NCI-H128 (cell line): ENCODE measurements around the gene YY1AP1.
A peak's percentile ranks its signal among the peaks of the same experiment; 100 is the strongest.
"Not testable (repeated sequence)": the region's sequence is repeated elsewhere in the genome, so short reads cannot be mapped to it uniquely, and the experiment has no call there.

ENCODE experiments used
- DNase-seq: peaks from one replicate; lab custom pipeline; 2025; ENCODE audit not compliant: unreplicated experiment; lab: John Stamatoyannopoulos, UW

YY1AP1 gene

DNA sequence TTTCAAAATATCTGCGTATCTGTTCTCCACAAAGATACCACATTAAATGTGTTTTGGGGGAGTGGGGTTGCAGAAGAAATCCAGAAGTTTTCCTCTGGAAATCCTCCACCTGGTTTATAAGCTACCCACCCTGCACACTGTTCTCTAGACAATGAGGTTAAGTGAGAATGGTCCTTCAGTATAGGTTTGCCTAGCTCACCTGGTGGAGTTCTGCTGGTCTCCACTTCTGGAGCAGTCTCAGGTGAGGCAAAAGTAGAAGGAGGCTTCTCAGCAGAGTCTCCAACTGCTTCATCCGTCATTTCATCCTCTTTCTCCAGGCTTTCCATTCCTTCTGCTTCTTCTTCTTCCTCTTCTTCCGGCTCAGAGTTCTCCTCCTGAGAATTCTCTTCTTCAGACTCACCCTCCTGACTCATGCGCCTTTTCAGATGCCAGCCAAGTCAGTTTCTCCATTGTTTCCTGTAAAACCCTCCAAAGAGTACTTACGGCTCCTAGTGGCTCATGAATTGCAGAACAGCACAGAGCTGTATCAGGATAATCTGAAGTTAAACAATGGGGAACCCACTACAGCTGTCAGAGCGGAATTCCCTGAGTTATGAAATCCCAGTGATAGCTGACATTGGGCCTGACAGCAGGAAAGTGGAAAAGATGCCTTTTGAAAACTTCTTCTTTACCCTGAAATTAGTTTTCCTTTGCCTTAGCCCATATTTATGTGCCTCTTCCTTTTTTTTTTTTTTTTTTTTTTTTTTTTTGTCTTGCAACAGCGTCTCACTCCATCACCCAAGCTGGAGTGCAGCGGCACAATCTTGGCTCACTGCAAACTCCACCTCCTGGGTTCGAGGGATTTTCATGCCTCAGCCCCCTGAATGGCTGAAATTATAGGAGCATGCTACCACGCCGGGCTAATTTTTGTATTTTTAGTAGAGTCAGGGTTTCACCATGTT lies 40.1 kb downstream of the YY1AP1 start:
- DNase-seq, result no peak

DNA sequence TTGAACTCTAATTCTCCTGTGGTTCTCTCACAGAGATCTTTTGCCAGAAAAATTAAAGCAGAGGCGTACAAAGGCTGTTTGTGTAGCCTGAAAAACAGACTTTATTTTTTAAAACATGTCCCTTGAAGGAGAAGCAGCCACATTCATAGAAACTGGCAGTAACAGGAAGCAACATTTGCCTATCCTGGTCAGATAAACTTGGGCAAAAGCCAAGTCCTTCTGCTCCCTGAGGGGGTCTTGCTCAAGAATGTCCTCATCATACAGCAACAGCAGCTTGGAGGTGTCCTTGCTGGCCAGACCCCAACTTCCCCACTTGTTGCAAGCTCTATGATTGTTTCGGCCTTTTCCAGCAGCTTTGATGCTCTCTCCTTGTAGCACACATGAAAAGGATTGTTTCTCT lies 42.3 kb downstream of the YY1AP1 start:
- no peak for DNase-seq

DNA sequence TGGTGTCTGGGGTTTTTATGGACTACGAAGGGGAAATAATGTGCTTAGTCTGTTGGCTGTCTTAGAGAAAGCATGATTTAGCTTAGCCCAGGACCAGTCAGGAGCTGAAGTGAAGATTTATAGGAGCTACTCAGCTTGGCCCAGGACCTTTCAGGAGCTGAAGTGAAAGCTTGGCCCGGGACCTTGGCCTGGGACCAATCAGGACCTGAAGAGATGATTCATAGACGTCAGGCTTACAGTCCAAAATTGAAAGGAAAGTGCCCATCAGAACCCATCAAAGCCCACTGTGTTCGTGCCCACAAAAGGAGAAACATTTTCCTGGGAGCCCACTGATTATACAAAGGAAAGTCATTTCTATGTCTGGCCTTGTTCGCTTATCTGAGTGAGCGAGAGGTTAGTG lies 42.9 kb downstream of the YY1AP1 start:
- DNase-seq, result no peak

DNA sequence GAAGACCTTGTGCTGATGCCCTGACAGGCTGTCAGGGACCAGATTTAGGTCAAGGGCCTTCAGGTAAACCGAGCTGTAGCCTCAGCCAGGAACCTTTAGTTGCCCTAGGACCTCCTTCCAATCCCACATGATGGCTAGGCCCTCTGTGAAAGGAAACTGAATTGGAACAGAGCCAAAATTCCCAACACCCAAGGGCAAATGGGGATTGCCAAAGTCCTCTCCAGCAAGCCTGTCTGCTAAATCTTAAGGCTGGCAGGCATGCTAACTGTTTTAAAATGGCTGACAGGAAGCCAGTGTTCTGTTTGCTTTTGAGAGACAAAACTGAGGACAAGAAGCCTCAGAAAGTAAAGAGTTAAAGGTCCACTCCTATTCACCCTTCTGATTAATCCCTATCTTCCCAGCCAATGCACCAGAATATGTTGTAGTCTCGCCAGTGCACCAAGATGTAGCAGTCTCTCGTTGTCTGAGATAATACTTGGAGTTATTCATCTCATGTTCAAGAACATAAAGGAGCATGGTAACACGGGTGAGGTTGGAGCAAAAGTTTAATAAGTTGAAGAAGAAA lies 43.5 kb downstream of the YY1AP1 start:
- no peak for DNase-seq

DNA sequence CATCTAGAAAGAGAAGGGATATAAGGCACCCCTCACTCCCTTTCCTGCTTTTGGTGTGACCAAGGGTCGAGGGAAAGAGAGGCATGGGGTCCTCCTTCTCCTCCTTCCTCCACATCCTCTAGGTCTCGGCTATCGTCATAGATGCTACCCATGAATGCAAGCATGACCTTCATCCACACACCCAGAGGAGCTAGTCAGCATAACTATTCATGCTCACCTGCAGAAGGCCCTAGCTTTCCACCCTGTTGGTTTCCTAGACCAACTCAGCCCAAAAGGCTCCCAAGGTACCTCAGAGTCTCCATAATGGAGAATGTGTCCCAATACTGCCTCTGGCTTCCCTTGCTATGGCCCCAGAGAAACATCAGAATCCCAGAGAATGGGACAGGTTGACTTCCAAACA lies 45.3 kb downstream of the YY1AP1 start:
- no peak for DNase-seq

DNA sequence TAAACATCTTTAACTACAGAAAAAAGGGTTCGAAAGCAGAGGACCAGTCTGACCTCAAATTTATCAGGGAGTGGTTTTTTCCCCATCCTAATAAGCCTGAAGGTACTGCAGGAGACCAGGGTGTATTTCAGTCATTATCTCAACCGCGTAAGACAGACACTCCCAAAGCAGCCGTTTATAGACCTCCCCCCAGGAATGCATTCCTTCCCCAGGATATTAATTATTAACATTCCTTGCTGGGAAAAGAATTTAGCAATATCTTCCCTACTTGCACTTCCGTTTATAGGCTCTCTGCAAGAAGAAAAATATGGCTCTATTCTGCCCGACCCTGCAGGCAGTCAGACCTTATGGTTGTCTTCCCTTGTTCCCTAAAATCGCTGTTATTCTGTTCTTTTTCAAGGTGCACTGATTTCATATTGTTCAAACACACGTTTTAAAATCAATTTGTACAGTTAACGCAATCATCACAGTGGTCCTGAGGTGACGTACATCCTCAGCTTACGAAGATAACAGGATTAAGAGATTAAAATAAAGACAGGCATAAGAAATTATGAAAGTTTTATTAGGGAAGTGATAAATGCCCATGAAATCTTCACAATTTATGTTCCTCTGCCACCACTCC lies 45.9 kb downstream of the YY1AP1 start:
- not testable (repeated sequence) for DNase-seq

DNA sequence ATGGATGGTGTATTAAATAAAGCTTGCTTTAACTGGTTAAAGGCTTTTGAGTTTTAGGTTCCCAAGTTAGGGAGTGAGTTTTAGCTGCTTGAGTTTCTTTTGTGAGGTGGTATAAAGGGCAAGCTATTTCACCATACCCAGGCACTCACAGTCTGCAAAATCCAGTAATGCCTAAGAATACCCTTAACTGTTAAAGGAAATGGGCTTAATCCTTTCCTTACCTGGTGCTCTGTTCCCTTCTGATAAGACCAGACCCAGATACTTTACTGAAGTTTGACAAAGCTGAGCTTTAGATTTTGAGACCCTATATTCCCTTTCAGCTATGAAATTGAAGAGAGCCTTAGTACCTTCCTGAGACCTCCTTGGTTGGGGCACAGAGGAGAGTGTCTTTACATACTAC lies 48.2 kb downstream of the YY1AP1 start:
- no peak for DNase-seq

DNA sequence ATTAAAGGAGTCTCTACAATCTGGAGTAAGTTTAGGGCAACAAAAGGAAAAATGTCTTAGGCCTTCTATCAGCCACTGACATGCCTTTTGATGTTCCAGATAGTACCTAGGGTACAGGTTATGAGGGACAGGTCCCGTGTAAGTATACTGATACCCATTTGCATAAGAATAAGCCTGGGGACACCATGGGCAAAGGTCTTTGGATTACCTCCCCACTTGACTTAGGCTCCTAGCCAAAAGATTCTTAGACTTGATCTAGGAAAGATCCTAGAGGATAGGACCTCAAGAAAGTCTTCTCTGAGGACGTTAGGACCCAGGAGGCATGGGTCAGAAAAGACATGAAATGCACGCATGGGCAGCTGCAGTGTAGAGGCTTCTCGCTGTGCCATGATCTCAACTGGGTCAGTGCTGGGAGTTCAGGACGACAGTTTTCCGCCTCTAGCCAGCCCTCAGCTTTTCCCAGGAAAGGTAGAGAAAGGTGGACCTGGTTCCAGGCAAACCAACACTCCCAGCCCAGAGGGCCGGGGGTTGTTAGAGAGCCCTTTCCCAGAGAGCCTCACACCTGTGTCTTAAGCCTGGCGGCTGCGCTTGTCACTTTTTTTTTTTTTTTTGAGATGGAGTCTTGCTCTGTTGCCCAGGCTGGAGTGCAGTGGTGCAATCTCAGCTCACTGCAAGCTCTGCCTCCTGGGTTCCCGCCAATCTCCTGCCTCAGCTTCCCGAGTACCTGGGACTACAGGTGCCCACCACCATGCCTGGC lies 52.0 kb downstream of the YY1AP1 start:
- no peak for DNase-seq

DNA sequence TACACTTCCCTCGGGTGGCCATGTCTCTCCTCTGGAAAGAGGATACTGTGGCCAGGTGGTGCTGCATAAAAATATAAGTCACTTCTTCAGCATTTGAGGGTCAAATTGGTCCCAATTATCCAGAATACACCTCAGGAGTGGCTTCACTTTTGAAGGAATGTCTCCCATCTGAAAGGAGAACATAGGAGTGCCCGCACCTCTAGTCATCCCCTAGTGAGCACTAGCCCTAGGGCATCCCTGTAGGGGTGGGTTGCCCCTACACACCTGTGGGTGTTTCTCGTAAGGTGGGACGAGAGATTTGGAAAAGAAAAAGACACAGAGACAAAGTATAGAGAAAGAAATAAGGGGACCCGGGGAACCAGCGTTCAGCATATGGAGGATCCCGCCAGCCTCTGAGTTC lies 62.1 kb downstream of the YY1AP1 start:
- DNase-seq, result not testable (repeated sequence)

DNA sequence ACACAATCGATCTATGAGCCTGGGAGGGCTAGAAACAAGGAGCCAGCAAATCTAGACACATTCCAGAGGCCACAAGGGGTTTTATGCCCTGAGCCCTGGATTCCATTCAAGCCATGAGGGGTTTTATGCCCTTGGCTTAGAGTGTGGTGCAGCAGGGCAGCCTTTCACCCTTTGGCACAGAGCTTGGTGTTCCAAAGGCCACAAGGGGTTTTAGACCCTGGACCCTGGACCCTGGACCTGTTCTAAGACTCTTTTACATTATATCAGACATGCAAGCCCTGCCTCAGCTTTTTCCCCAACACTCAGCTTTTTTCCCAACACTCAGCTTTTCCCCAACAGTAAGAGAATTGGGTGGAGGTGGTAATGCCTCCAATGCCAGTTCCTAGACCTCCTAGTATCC lies 65.2 kb downstream of the YY1AP1 start:
- DNase-seq, result no peak

DNA sequence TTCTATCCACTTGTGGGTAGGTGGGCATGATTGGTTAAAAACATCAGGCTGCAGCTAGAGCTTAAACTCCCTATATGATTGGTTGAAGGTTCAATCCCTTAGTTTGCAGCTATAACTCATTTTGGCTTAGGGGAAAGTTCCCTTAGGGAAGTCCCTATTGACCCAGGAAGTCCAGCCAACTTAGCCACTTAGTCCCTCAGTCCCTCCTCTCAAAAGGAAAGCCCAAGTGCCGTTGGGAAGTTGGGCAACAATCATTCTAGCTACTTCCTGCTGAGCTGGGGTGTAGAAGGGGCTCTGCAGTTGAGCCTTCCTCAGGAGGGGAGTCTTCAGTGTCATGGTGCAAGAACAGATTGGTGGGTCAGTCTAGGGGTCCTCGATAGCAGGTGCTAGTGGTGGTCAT lies 66.4 kb downstream of the YY1AP1 start:
- no peak for DNase-seq

DNA sequence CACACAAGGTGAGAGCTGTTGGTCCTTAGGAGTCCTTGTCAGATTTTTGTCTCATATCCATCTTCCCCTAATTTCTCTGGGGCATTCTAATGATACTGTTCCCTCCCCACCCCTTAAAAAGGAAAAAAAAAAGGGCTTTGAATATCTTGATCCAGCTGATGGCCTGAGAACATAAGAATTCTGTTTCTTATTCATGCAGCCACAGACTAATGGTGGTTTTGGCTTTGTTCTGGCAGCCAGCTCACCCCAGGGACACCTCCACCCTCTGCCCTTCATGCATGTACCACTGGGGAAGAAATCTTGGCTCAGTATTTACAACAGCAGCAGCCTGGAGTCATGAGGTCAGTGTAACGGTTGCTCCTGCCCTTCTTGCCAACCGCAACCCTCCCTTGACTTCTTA lies 75.3 kb downstream of the YY1AP1 start:
- DNase-seq, result not testable (repeated sequence)

DNA sequence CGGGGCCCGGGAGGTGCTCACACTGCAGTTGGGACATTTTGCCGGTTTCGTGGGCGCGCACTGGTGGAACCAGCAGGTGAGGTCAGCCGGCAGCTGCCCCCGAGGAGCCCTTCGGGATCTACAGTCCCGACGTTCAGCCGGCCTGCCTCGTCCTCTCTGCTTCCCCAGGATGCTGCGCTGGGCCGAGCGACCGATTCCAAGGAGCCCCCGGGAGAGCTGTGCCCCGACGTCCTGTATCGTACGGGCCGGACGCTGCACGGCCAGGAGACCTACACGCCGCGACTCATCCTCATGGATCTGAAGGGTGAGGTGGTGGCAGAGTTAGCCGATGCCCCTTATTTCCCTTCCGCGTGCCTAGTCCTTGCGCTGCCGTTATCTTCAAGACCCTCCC lies 78.3 kb downstream of the YY1AP1 start:
- DNase-seq, result not testable (repeated sequence)

DNA sequence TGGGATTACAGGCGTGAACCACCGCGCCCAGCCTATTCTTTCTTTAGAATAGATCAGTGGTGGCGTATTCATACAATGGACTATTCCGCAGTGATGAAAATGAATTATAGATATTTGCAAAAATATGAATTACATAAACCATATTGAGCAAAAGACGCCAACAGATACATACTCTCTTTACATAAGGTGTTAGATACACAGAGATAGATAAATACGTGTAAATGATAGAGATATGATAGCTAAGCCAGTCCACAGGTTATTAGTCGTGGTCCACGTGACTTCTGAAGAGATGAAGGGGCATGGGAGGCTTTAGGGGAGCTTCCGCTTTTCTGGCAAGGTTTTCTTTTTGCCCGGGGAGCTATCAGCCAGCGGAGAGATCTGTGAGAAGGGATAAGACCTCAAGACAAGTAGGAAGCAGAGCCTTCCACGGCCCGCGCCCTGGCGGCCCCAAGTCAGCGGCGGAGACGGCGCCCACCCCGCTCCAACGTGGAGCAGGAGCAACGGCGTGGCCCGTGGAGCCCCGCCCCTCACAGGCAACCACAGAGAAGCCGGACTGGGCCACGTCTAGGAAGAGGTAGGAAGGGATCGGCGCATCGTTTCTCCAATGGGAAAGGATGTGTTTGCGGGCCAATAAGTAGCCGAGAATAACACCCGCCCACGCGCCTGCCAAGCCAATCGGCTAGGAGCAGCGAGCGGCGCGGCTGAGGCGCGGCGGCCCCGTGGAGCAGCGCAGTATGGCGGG lies 78.9 kb downstream of the YY1AP1 start, which contains the start of gene MSTO1:
Gene MSTO1 (plus strand): TSS at position 704 of the 742 bp plus-strand sequence. CDS start 31 bp downstream, at position 735.
- DNase-seq, result peak; percentile 97
